ENCODE data around the gene SMYD3.

Gene SMYD3

DNA sequence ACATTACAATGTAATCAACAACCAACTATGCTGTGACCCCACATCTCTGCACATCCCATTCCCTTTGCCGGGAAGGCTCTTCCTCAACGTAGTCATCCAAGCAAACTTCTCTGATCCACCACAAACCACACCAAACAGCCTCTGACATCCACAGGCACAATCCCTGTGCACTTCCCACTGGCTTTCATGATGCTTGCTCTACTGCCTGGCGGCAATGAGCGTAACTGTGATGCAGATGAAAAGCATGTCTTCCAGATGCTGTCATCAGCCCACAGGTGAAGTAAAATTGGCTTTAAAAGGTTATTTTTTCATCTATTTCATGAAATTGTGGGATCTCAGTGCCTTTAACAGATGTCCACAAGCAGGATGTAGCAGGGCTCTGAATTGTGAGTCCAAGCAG, 635.2 kb downstream of the SMYD3 start:
- DNase-seq (ENCODE audit: low read depth in 2 of 2) = no peak

GRCh38 chr1:245871191-245871590, 635.9 kb downstream of the SMYD3 start:
- DNase-seq (ENCODE audit: low read depth in 2 of 2) = no peak

- DNase-seq (ENCODE audit: low read depth in 2 of 2) = no peak
These were observed 636.4 kb downstream of the SMYD3 start for GRCh38 chr1:245870698-245871097.

DNA sequence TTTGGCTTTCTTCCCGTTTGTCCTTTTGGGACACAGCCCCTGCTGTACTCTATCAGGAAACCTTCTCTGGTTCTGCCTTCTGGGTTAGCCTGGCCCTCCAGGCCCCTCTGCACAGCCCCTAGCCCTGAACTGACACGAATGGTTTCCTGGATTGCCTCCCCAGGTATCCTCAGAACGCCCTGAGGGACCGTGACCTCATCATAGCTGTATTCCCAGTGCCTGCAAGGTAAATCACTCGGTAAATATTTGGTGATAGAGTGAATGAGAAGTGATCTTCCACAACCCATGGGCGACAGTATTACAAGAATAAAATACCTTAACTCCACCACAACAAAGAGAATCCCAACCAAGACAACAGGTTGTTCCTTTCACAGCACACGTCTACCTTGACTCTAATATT, 637.2 kb downstream of the SMYD3 start:
- DNase-seq (ENCODE audit: low read depth in 2 of 2) = no peak

DNA sequence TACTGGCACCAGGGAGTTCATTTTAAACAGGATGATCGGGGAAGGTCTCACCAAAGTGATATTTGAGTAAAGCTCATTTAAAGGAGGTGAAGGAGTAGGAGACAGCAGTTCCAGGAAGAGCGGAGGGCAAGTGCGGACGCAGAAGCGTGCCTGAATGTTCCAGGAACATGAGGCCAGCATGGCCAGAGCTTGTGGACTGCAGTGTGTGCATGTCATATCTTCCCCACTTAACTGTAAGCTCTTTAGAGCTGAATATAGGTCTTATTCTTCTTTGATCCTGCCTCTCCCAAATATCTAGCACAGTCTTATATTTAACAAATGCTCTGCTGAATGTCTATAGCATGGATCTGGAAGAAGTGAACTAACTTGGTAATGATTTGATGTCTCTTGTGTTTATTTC, 639.3 kb downstream of the SMYD3 start:
- DNase-seq (ENCODE audit: low read depth in 2 of 2) = no peak

GRCh38 chr1:245864872-245865271, 642.2 kb downstream of the SMYD3 start:
- no peak for DNase-seq (ENCODE audit: low read depth in 2 of 2)

GRCh38 chr1:245863566-245864184, 643.4 kb downstream of the SMYD3 start:
- no peak for DNase-seq (ENCODE audit: low read depth in 2 of 2)

DNA sequence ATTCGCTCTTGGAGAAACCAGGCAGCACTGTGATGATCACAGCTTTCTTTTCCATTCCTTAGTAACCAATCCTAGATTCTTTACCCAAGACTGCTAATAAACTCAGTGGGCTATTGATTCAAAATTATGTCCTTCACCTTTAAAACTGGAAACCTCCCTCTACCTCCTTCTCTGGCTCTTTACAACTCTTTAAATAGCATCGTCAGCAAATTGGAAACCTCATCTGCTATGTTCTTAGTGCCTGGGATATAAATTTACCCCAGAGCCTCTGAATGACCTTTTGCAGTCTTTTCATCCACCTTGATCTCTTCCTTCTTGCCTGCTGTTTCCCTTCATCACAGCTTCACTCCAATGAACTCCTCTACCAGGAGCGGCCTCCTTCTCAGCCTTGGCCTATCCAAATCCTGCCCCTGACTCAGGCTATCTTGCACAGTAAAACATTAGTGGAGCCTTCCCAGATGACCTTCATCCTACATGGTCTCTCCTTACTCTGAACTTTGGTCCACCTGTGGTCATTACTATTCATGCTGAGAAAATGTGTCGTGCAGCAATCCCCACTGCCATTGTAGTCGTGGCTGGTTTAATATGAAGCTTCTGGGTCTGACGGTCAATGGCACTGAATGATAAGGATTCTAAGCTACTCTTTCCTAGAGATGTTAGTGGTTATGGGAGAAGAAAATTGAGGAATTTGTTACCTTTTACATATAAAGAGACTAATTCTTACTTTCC, 644.1 kb downstream of the SMYD3 start:
- no peak for DNase-seq (ENCODE audit: low read depth in 2 of 2)

DNA sequence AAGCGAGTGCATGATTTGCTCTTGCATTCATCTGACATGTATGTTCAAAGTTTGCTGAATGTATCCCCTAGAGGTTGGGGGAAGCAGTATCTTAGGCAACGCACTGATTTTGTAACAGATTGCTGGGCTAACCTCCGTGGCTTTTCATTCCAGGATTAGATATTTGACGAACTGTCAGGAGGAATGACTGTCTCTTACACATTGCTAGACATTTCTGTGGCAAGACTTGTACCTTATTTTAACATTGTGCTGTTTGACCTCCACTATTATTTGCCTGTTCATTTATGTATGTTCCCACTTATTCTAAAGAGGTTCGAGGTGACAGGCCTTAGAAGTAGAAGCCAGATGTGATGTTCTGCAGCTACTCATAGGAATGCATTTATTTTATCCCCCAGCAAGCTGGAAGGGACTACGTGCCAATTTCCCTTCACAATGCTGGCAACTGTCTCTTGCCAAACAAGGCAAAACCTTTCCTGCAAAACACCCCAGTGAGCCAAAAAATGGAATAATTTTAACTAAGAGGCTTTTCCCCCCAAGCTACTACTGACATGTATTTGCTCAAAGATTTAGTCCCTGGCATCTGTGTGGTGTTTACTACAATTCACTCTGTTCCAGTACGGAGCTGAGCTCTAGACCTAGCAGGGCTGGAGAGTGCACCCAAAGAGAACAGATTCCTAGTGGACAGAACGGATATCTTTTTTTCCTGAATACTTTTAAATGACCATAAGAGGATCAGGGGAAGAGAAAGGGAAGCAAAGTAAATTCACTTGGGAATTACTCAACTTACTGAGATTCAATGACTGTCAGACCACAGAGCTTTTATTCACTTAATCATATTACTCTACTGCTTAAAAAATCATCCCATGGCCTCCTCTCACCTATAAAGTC, 646.2 kb downstream of the SMYD3 start:
- DNase-seq (ENCODE audit: low read depth in 2 of 2) = no peak

DNA sequence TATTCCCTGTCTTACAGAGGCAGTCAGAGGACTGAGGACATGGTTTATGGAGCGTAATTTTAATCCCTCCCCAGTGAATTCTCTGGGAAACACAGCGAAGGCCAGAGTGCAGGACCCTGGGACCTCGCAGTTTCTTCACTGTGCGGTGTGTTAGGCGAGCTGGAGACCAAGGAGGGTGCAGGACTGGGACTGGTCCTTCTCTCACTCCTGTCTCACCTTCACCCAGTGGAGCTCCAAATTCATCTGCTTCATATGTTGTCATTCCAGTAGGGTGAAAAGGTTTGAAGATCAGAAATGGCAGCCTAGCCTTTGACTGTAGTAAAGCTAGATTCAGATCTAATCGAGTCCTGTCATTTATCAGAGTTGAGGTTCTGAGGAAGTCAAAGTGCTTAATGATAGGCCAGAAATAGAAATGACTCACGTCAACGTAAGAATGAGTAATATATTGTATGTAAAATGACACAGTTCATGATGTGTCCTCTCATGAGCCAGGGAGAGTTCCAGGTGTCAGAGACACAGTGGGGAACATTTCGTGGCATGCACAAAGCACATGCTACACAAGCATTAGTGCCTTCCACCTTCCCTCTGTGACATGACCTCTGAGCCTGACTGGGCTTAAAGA, 647.5 kb downstream of the SMYD3 start:
- DNase-seq (ENCODE audit: low read depth in 2 of 2) = peak in 1 of 2 donors; percentile 1

GRCh38 chr1:245858722-245859492, 648.2 kb downstream of the SMYD3 start:
- DNase-seq (ENCODE audit: low read depth in 2 of 2) = no peak

- DNase-seq (ENCODE audit: low read depth in 2 of 2) = no peak
These were observed 648.9 kb downstream of the SMYD3 start for GRCh38 chr1:245858022-245858721.

GRCh38 chr1:245856944-245857531, 650.0 kb downstream of the SMYD3 start:
- no peak for DNase-seq (ENCODE audit: low read depth in 2 of 2)

DNA sequence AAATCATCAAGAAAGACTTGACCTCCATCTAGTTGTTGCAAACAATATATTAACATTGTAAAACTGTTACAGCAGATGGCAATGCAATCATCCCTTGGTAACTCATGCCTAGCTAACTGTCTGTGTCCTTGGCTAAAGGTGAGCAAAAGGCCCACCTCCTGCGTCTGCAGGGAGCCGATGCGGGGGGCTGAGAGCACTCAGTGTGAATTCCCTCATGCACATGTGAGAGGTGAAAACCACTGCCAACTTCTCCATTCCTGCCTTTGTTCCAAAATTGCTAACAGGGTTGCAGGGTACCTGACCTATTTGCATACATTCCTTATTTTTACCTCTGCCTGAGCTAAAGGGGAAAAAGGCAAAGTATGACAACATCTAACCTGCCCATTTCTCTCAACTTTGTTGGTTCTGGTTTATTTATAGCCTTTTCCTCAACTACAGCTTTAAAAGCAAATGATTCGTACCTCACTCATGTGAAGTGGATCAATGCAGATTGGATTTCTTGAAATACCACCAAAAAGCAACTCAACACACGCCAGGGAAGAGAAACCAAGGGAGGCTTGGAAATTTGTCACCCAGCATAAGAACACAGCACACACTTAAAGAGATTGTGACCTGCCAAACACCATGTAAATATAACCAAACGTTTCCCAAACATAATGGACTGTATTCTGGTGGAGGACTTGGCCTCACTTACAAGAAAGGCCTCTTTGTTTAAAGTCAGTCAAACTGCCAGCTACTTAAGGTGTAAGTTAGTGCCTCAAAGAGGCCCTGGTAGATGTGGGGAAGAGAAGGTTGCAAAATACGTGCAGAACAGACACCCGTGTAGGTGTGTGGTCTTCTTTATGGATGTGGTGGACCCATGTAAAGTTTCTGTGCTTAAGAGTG, 651.0 kb downstream of the SMYD3 start:
- no peak for DNase-seq (ENCODE audit: low read depth in 2 of 2)

DNA sequence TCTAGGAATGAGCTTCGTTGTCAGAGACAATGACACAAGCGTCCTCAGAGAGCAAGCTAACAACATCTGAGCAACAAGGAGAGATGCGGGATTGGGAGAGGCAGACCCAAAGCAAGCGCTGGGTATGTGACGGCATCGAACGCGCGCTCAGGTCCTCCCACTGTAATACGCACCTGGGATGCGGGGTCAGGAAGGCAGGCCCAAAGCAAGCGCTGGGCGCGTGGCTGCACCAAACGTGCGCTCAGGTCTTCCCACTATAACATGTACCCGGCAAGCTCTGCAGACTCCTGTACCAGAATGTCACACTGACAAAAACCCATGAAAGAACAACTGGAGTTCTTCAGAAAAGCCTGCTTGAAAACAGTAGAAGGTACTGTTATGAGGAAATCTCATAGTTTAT, 653.8 kb downstream of the SMYD3 start:
- no peak for DNase-seq (ENCODE audit: low read depth in 2 of 2)

GRCh38 chr1:245843101-245843500, 664.0 kb downstream of the SMYD3 start:
- no peak for DNase-seq (ENCODE audit: low read depth in 2 of 2)

- DNase-seq (ENCODE audit: low read depth in 2 of 2) = no peak
These were observed 665.0 kb downstream of the SMYD3 start for GRCh38 chr1:245842106-245842505.

DNA sequence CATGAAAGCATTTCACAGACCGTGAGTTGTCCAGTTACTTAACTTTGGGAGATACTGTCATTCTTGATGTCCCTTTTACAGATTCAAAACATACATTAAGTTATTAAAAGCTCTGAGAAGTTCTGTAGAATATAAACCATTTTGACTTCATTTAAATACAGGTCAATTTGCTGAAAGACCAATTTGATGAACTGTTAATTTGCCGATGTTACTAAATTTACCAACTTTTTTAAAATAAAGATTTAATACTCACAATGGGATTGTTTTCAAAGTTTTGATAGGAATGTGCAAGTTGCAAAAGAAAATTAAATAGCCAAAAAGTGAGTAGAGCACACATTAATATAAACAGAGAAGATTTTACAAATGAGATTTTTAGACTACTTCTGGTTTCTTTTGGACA, 666.1 kb downstream of the SMYD3 start:
- no peak for DNase-seq (ENCODE audit: low read depth in 2 of 2)

GRCh38 chr1:245837718-245838117, 669.4 kb downstream of the SMYD3 start:
- DNase-seq (ENCODE audit: low read depth in 2 of 2) = no peak
